ENCODE results near the gene MAP2K3. TPM values are rescaled to one million over a fixed set of nuclear protein-coding genes. Genes with fewer than 3 reads are reported as not detected.

The MAP2K3 gene
- total RNA-seq (2014; rRNA removed; shearing (Covaris generic)): 30.4 and 31.2 TPM in 2 replicates

GRCh38 chr17:21284319-21285163 is at the start of gene MAP2K3:
Gene MAP2K3, plus strand, starts transcription at chr17:21284711. Its CDS starts 210 bp downstream, at chr17:21284921.

GRCh38 chr17:21252796-21253645 is 31.5 kb upstream of the MAP2K3 start, which contains the start of gene NATD1:
Gene NATD1, minus strand, starts transcription at chr17:21253410. Its CDS starts 146 bp downstream, at chr17:21253264.

Other genes starting within 250 kb of the MAP2K3 start
- gene USP22, start 241.7 kb upstream of the MAP2K3 start, total RNA-seq (2014; rRNA removed; shearing (Covaris generic)): 127 and 138 TPM in 2 replicates
- gene DHRS7B, start 157.7 kb upstream of the MAP2K3 start, total RNA-seq (2014; rRNA removed; shearing (Covaris generic)): 14.5 and 16.3 TPM in 2 replicates
- 26.6 and 35.7 TPM in 2 replicates for gene TMEM11, start 70.5 kb upstream of the MAP2K3 start, total RNA-seq (2014; rRNA removed; shearing (Covaris generic))
- gene NATD1, start 31.3 kb upstream of the MAP2K3 start, total RNA-seq (2014; rRNA removed; shearing (Covaris generic)): 2.3 and 2.6 TPM in 2 replicates
- 1.3 and 1.9 TPM in 2 replicates for gene KCNJ12, start 91.6 kb downstream of the MAP2K3 start, total RNA-seq (2014; rRNA removed; shearing (Covaris generic))